ENCODE data around the gene MCTP1.

DNA sequence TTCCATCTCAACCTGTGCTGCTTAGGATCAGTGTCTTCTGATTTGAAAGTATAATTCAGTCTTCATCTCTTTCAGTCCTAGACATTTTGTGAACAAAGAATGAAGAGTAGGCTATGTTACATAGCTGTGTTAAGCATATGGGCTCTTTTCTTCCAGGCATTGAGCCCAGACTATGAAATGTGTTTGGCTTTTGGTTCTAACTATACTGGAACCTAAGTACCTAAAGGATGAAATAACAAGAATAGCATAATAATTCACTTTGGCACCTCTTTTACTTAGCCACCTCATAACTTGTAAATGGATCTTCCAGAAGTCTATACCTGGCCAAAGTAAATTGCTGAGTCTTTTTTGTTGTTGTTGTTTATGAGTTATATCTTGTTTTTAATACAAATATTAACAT is 595.0 kb downstream of the MCTP1 start:
- TF ChIP-seq FOSL1 (IDR thresholded peaks at IDR 0.05; ENCODE audit: low read depth) (no peak), POLR2A (IDR thresholded peaks at IDR 0.05; ENCODE audit: borderline replicate concordance, extremely low read depth, insufficient read depth, insufficient read length) (no peak), ZNF274 (IDR thresholded peaks at IDR 0.05; ENCODE audit: low read depth, low read length) (no peak), EZH2phosphoT487 (IDR thresholded peaks at IDR 0.05; ENCODE audit: borderline replicate concordance) (no peak), POLR2AphosphoS5 (IDR thresholded peaks at IDR 0.05; ENCODE audit: low read depth, low read length) (no peak)
- TF ChIP-seq, protein P1, sequence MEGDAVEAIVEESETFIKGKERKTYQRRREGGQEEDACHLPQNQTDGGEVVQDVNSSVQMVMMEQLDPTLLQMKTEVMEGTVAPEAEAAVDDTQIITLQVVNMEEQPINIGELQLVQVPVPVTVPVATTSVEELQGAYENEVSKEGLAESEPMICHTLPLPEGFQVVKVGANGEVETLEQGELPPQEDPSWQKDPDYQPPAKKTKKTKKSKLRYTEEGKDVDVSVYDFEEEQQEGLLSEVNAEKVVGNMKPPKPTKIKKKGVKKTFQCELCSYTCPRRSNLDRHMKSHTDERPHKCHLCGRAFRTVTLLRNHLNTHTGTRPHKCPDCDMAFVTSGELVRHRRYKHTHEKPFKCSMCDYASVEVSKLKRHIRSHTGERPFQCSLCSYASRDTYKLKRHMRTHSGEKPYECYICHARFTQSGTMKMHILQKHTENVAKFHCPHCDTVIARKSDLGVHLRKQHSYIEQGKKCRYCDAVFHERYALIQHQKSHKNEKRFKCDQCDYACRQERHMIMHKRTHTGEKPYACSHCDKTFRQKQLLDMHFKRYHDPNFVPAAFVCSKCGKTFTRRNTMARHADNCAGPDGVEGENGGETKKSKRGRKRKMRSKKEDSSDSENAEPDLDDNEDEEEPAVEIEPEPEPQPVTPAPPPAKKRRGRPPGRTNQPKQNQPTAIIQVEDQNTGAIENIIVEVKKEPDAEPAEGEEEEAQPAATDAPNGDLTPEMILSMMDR (IDR thresholded peaks at IDR 0.05 in 2 of 3, conservative IDR thresholded peaks at IDR 0.05 in 1 of 3; ENCODE audit: borderline replicate concordance in 1 of 3, insufficient read depth in 1 of 3, low read depth in 2 of 3, low read length in 2 of 3) = no peak
- TF ChIP-seq, protein P2, sequence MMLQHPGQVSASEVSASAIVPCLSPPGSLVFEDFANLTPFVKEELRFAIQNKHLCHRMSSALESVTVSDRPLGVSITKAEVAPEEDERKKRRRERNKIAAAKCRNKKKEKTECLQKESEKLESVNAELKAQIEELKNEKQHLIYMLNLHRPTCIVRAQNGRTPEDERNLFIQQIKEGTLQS (IDR thresholded peaks at IDR 0.05) = no peak

Data from HCT116 (cell line).